ENCODE data around the gene CPNE1.

DNA sequence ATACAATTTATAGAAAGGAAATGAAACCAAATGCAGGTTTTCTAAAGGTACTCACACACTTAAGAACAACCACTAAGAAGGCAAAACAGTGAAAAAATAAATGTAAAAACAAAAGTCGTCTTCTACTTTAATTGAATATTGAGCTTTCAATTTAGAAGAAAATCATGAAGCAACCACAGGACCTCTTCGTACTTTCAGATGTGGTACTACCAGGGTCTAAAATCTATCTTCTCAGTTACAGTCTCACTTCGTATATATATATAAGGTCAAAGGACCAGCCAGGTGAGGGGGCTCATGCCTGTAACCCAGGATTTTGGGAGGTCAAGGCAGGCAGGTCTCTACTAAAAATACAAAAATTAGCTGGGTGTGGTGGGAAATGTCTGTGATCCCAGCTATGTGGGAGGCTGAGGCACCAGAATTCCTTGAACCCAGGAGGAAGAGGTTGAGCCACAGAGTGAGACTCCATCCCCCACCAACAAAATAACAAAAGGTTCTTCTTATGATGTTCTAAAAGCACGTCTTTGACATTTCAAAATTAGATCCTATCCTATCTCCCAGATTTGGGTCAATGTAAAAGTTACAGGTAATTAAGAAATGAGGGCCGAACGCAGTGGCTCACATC is 47.0 kb upstream of the CPNE1 start:
- TF ChIP-seq, protein P1, sequence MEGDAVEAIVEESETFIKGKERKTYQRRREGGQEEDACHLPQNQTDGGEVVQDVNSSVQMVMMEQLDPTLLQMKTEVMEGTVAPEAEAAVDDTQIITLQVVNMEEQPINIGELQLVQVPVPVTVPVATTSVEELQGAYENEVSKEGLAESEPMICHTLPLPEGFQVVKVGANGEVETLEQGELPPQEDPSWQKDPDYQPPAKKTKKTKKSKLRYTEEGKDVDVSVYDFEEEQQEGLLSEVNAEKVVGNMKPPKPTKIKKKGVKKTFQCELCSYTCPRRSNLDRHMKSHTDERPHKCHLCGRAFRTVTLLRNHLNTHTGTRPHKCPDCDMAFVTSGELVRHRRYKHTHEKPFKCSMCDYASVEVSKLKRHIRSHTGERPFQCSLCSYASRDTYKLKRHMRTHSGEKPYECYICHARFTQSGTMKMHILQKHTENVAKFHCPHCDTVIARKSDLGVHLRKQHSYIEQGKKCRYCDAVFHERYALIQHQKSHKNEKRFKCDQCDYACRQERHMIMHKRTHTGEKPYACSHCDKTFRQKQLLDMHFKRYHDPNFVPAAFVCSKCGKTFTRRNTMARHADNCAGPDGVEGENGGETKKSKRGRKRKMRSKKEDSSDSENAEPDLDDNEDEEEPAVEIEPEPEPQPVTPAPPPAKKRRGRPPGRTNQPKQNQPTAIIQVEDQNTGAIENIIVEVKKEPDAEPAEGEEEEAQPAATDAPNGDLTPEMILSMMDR (IDR thresholded peaks at IDR 0.05), result no peak
- TF ChIP-seq EP300 (IDR thresholded peaks at IDR 0.05), result no peak
